GM12801 (cell line): ENCODE measurements around the gene KDM4B.

Experiments used
- TF ChIP-seq, protein P1 (sequence below): IDR thresholded peaks from one replicate; pipeline ENCODE4 v1.5.1; 2011; ENCODE audit warnings: control low read depth; ENCODE audit not compliant: insufficient read length; ENCODE audit errors: extremely low read depth

KDM4B gene

DNA sequence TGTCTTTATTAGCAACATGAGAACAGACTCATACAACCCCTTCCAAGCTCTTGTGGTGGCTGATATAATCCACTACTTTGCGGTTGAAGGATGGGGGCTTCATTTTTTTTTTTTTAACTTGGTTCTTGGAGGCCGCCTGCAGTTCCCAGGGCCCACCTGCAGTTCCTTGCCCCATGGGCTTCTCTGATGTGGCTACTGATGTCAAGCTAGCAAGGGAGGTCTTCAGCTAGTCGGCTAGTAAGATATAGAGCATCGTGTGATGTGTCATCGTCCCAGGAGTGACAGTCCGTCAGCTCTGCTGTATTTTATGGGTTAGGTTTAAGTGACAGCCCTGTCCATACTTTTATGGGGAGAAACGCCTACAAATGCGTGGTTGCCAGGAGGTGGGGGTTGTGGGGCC is 33.5 kb upstream of the KDM4B start:
- TF ChIP-seq, protein P1, sequence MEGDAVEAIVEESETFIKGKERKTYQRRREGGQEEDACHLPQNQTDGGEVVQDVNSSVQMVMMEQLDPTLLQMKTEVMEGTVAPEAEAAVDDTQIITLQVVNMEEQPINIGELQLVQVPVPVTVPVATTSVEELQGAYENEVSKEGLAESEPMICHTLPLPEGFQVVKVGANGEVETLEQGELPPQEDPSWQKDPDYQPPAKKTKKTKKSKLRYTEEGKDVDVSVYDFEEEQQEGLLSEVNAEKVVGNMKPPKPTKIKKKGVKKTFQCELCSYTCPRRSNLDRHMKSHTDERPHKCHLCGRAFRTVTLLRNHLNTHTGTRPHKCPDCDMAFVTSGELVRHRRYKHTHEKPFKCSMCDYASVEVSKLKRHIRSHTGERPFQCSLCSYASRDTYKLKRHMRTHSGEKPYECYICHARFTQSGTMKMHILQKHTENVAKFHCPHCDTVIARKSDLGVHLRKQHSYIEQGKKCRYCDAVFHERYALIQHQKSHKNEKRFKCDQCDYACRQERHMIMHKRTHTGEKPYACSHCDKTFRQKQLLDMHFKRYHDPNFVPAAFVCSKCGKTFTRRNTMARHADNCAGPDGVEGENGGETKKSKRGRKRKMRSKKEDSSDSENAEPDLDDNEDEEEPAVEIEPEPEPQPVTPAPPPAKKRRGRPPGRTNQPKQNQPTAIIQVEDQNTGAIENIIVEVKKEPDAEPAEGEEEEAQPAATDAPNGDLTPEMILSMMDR: no peak

DNA sequence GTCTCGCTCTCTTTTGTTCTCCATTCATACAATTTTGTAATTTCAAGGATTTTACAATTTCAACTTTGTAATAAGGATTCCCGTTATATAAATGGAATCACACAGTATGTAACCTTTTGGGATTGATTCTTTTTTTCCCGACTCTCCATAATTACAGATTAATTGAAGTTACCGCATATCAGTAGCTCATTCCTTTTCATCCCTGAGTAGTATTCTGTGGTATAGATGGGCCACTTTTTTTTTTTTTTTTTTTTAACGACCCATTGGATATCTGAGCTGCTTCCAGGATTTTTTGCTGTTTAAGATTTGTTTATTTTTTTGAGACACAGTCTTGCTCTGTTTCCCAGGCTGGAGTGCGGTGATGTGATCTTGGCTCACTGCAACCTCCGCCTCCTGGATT is 31.9 kb upstream of the KDM4B start:
- TF ChIP-seq, protein P1: no peak

DNA sequence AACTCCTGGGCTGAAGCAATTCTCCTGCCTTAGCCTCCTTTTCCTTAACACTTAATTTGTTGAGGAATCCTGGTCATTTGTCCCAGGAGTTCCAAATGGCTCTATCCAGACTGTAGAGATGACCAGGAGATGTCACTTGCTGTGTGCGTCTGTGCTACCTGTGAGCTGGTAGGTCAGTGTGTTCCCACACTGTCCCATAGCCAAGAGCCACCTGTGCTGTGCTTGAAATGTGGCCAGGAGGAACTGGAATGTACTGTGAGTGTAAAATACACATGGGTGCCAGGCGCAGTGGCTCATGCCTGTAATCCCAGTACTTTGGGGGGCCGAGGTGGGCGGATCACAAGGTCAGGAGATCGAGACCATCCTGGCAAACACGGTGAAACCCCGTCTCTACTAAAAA is 29.4 kb upstream of the KDM4B start:
- TF ChIP-seq, protein P1: no peak

DNA sequence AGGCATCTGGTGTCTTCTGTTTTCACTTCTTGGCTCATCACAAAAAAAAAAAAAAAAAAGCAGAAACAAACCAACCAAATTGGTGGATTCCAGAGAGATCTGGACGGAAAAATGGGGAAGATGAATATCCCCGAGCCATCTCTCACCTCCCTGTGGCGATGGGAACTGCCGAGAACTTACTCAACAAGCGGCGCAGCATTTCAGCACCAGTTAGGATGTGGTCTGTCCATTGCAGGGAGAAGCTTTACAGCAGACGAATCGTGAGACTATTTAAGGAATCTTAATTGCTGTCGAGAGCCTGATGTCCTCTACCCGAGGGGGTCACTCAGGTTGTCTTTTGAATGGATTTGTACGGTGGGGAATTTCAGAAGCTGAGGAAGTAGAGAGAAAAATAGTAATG is 17.3 kb upstream of the KDM4B start:
- TF ChIP-seq, protein P1: no peak

DNA sequence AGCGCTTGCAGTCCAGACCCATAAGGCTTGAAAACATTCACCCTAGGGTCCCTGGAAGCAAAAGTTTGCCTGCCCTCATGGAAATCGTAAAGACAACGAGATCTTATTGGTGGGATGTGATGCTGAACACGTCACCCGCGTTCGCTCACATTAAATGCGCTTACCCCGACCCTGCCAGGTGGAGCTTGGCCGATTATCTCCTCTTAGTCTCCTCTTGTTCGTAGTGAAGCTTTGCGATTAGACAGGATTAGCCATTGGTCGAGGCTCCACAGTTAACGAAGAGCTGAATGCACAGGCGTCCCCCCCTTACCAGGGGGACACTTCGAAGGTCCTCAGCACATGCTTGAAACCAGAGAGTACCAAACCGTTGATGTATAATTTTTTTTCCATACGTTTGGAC is 16.0 kb upstream of the KDM4B start:
- TF ChIP-seq, protein P1: no peak

DNA sequence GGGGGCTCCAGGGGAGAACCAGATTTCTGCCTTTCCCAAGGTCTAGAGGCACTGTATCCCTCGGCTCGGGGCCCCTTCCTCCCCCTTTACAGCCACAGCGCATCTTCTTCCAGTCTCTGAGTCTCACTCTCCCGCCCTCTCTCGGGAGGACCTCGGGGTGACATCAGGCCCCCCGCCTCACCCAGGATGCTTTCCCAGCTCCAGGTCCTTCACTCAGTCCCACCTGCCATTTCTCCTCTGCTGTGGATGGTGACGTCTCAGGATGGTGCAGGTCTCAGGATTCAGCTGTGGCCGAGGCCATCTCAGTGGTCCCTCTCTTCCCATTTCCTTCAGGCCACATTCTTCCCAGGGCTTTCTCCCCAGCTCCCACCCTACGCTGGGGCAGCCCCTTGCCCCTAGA is 13.6 kb upstream of the KDM4B start:
- TF ChIP-seq, protein P1: no peak

DNA sequence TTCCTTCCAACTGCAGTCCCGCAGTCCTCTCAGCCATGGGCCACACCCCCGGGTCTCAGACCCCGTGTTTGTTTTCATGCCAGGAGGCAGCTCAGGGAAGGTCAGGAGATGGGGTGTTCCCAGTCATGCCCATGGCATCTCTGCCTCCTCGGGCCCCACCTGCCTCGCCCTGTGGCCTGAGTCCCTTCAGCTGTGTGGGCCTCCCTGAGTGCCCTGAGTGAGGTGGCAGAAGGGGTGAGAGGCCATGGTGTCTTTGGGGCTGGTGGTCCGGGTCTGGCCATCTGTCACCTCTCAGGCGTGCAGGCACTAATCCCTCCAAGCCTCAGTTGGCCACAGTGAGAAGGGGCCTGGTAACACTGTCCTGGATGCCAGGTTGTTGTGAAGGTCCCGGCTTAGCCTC is 10.9 kb upstream of the KDM4B start:
- TF ChIP-seq, protein P1: no peak

DNA sequence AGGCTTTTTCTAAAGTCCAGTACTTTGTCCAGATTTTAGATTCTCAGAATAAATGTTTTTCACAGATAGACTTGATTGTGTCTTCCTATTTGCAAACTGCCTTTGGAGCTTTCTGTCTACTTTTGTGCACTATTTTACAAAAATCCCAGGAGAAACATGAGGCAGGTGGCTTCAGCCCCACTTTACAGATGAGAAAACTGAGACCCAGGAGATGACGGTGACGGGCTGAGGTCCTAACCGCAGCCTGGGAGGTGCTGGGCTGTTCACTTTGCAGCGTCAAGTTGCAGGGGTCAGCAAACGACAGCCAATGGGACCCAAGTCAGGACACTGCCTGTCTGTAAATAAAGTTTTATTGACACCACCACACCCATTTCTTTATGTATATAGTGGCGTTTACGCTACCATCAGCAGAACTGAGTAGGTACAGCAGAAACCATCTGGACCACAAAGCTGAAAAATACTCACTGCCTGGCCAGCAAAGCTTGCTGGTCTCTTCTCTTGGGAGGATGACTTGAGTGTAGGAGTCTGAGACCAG is 6.8 kb upstream of the KDM4B start:
- TF ChIP-seq, protein P1: no peak
